NCI-H2196 treated with DMSO at 0.1 percent for 48 hours (cell line): ENCODE data around the gene CACNA1D.

ENCODE experiments used
- DNase-seq: peaks from one replicate; lab custom pipeline; 2025; ENCODE audit not compliant: unreplicated experiment; lab: John Stamatoyannopoulos, UW

The CACNA1D gene

DNA sequence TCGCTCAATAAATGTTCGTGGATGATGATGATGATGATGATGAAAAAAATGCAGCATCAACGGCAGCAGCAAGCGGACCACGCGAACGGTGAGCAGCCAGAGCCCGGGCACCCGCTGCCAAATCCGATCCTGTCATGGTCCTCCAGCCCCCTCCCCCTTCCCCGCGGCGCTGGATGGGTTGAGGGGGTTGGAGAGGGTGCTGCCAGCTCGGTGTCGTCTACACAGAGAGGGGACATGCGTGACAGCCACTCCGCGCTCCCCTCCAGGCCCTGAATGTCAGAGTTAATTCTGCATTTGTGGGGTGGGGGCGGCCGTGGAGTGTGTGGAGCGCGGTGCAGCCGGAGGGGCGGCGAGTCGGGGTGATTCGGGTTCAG lies 722 bp downstream of the CACNA1D start:
- DNase-seq = no peak

DNA sequence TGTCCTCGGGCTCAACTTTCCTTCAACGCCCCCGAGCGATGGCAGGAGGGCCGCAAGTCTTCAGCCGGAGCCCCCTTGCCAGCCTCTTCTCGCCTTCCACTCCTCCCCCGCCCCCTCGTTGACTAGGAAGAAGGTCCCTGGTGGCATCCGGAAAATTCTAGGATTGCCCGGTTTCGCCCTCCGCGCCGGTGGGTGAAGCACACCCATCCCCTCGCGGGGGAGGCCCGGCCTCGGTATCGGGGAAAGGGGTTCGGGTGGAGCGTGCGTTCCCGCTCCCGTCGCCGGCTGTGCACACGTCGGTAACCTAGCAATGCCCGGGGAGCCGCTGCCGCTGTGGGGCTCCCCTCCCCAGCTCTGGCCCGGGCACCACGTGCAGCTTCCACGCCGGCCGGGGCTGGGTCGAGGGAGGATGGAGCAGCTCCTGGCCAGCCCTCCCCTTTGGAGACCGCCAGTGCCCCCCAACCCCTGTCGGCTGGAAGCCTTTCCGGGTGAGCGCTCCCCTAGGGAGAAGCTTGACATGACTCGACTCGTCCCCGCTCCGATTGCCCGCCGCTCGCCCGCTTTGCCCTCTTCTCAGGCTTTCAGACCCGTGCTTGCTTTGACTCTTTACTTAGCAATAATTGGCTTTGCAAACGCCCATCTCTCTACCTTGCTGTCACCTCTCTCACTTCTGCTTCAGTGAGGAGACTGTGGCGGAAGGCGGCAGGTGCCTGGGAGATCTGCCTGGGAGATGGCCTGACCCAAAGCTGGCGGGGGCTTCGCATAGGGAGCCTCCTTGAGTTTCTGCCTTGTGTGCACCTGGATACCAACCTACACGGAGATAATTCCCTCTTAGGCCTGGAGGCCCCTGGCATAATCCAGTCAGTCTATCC lies 1.3 kb downstream of the CACNA1D start:
- DNase-seq = no peak

DNA sequence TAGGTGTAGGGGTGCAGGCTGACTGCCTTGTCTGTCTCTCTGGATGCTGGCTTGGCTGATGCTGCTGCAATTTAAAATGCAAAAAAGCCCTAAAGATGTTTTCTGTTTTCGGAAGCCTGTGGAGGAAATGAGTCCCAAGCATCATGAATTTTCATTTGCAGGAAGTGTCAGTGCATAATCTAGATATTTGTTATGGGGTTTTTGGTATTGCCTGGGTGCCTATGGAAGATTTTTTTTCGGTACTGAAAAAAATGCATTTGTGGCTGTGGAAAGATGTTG lies 1.9 kb downstream of the CACNA1D start:
- no peak for DNase-seq

GRCh38 chr3:53496984-53497383 lies 2.6 kb downstream of the CACNA1D start:
- no peak for DNase-seq

GRCh38 chr3:53498806-53499641 lies 4.6 kb downstream of the CACNA1D start:
- DNase-seq = no peak

DNA sequence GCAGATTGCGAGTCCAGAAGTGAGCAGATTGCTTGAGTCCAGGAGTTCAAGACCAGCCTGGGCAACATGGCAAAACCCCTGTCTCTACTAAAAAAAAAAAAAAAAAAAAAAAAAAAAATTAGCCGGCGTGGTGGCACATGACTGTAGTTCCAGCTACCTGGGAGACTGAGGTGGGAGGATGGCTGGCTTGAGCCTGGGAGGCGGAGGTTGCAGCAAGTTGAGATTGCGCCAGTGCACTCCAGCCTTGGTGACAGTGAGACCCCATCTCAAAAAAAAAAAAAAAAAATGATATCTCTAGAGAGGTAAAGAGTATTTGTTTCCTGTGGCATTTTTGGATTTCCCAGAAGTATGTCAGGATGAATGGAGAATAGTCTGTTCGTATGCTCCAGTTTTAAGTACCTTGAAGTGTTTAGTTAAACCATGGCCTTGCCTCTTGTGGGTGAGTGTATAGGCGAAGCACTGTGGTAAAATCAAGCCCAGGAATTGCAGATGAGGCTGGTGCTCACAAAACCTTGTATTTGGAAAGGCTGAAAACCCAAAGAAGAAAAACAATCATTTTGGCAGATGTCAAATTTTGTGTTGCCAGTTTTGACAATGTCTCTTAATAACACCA lies 5.9 kb downstream of the CACNA1D start:
- no peak for DNase-seq

GRCh38 chr3:53501178-53501577 lies 6.8 kb downstream of the CACNA1D start:
- no peak for DNase-seq

- DNase-seq = no peak
Measured at GRCh38 chr3:53502737-53503136, 8.3 kb downstream of the CACNA1D start.

- DNase-seq = no peak
Measured at GRCh38 chr3:53503195-53503594, 8.8 kb downstream of the CACNA1D start.

DNA sequence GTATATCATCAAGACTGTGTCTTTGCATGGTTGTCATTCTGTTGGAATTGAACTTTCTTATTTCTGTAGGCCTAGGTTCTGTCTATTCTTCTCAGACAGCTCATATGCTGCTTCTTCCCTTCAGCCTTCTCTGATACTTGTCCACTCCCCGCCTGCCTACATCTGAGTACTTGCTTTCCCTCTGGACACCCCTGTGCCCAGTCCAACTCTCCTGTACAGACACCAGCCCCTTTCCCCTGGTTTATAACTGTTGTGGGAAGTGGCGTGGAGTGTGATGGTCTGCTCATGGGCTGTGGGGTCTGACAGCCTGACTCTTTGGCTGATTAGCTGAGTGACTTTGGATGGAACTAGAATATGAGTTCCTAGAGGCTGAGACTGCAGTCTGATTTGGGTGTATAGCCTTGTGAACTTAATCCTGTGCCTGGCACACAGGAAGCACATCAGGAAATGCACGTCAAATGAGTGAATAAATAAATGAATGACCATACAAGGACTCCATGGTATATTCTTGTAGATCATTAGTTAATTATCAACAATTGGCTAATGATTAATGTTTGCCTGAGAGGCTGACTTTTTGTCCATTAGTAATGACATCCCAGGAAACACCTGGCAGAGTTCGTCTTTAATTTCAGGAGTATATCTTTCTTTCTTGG lies 11.8 kb downstream of the CACNA1D start:
- no peak for DNase-seq

DNA sequence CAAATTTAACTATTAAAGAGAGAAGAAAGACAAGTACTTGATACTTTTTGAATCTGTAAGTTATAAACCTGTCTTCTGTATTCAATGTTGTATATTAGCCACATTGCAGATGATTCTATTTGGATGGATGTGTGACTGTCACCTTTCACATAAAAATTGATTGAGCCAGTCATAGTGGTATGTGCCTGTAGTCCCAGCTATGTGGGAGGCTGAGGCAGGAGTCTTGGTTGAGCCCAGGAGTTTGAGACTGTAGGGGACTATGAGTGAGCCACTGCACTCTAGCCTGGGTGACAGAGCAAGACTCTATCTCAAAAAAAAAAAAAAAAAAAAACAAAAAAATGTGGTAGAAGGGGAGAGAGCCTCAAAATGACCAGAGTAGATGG lies 12.3 kb downstream of the CACNA1D start:
- DNase-seq = no peak

DNA sequence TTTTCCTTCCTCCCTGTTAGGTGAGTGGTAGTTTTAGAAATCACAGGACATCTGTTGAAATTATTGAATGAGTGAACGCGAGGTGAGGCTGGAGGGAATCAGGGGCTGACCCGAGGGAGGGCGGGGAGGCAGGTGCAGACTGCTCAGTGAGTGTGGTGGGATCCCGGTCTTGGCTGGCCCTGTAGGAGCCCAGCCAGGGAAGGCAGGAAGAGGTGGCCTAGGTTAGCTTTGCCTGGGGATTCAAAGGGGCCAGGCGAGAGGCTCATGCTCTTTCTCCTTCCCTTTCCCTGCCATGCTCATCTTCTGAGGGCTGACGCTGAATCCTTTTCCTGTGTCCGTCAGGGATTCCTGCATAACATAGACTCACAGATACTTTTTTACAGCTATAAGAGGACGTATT lies 15.1 kb downstream of the CACNA1D start:
- no peak for DNase-seq

- DNase-seq = no peak
Measured at GRCh38 chr3:53510508-53510907, 16.1 kb downstream of the CACNA1D start.

DNA sequence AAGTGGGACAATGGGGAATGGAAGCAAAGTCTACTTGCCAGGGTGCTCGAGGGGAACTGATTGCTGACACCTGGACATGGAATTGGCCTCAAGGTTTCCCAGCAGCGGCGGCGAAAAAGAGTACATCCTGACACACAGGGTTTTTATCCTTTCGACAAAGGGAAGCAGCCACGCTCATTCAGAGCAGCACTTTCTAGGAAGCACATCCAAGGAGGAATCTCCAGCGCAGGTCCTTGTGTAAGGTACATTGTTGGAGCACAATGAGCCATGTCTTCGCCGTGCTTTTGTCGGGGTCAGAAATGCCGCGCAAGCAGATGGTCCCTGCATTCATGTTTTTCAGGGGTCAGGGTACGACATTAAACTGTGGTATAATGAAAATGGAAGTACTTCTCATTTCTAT lies 16.8 kb downstream of the CACNA1D start:
- DNase-seq = no peak

DNA sequence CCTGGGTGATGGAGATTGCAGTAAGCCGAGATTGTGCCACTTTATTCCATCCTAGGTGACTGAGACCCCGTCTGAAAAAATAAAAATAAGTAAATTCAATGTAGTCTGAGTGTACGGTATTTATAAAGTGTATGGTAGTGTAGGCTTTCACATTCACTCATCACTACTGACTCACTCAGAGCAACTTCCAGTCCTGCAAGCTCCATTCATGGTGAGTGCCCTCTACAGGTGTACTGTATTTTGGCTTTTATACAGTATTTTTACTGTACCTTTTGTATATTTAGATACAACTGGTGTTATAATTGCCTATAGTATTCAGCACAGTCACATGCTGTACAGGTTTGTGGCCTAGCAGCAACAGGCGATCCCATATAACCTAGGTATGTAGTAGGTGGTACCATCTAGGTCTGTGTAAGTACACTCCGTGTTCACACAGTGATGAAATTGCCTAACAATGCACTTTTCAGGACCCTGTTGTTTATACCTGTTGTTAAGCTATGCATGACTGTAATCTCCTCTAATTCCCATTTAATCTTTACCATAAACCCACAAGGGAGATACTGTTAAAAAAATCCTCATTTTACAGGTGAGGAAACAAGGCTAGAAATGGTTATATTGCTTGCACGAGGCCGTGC lies 19.3 kb downstream of the CACNA1D start:
- DNase-seq = no peak

GRCh38 chr3:53516339-53516738 lies 21.9 kb downstream of the CACNA1D start:
- no peak for DNase-seq

DNA sequence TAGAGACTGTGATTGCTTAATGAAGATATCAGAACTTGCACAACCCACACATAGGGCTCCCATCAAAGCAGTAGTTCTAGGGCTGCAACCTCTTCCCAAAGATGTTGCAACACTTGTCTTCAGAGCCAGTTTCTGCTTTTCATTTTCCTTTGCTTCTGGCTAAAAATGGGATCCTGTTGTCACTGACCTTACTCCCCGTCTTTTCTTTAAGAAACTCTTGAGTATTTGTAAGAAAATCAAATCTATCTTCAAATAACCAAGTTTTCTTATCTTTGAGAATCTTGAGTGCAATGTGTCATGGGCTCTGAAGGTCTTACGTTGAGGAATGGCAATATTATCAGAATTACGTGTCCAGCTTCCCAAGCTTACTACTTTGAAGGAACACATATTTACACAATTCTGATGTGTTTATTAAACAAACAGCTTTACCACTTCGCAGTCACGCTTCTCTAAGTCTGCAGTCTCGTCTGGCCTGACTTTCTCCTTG lies 24.1 kb downstream of the CACNA1D start:
- DNase-seq = no peak

- no peak for DNase-seq
Measured at GRCh38 chr3:53519065-53519709, 24.8 kb downstream of the CACNA1D start.

GRCh38 chr3:53523346-53523745 lies 28.9 kb downstream of the CACNA1D start:
- no peak for DNase-seq

DNA sequence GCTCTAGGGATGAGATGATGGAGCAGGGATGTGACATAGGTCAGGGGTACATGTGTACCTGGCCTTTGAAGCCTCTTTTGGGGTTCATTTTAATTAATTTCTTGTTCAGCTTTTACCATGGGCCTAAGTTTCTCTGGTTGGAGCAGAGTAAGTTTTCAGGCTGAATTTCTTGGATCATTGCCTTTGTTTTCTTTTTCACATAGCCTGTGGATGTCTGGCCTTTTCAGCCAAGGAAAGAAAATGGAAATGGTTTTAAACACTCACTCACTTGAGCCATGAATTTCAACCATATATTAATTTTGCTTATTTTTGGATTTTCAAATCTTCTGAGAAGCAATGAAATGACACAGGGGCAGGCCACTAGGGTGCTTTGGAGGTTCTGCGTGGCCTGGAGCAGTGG lies 30.2 kb downstream of the CACNA1D start:
- DNase-seq = no peak
